Cardiac septum (tissue), 1 donor: ENCODE measurements around the gene TACC2. TPM values are rescaled to one million over a fixed set of nuclear protein-coding genes. Genes with fewer than 3 reads are reported as not detected.
A peak's percentile ranks its signal among the peaks of the same experiment; 100 is the strongest.
"Not testable (repeated sequence)": the region's sequence is repeated elsewhere in the genome, so short reads cannot be mapped to it uniquely, and the experiment has no call there.

Source experiments
- DNase-seq: peaks from one replicate; pipeline ENCODE4 v3.0.0-alpha.2; 2020; ENCODE audit warnings: low spot score
- intact Hi-C: fragments of 100-400 bp; cut with DNase I; formaldehyde crosslinking; loops from one replicate; pipeline ENCODE4 v1.14.0; 2022
- total RNA-seq: library from RNA; stranded (reverse); fragmentation: NEBNext Ultra II Directional; extraction: Animal tissue kit (Norgen Biotek cat#: 25700); gene quantifications from one replicate; pipeline ENCODE4 v1.2.1, GENCODE V29; 2021
- donor health status: DM: no; HTN: no; CAD: no.

The TACC2 gene
- total RNA-seq, 1 donor from 2014 or later, result 282 TPM

GRCh38 chr10:122102869-122103525, 114.0 kb downstream of the TACC2 start:
- no peak for DNase-seq
- intact Hi-C loops, result no loop called here

- no peak for DNase-seq
- intact Hi-C loops, result no loop called here
Measured at GRCh38 chr10:122103592-122103991, 114.6 kb downstream of the TACC2 start.

- peak; percentile 54 for DNase-seq
- intact Hi-C loops, result not testable (repeated sequence)
Measured at GRCh38 chr10:122108786-122109185, 119.8 kb downstream of the TACC2 start.

- no peak for DNase-seq
- intact Hi-C loops, result loop anchor here (1.0 to 10.0 kb wide), 3 partner anchors 58 to 187 kb away; partner anchors contain the start of genes ATE1 and NSMCE4A
Measured at GRCh38 chr10:122112021-122112616, 123.2 kb downstream of the TACC2 start.

GRCh38 chr10:122112625-122113160, 123.7 kb downstream of the TACC2 start:
- intact Hi-C loops, result loop anchor here (1.0 to 10.0 kb wide), 5 partner anchors 27 to 188 kb away; partner anchors contain the start of genes ATE1 and NSMCE4A
- peak; percentile 93 for DNase-seq

GRCh38 chr10:122113161-122113944, 124.4 kb downstream of the TACC2 start:
- intact Hi-C loops, result loop anchor here (1.0 to 10.0 kb wide), 4 partner anchors 26 to 189 kb away; partner anchors contain the start of genes ATE1 and NSMCE4A
- DNase-seq, result peak; percentile 84

GRCh38 chr10:122113945-122114747, 125.2 kb downstream of the TACC2 start:
- DNase-seq, result no peak
- intact Hi-C loops, result loop anchor here (1.0 to 10.0 kb wide), 5 partner anchors 15 to 189 kb away; partner anchors contain the start of genes ATE1 and NSMCE4A

GRCh38 chr10:122115874-122116273, 126.9 kb downstream of the TACC2 start:
- DNase-seq, result no peak
- intact Hi-C loops, result loop anchor here (2.0 to 10.0 kb wide), 2 partner anchors 13 to 191 kb away; partner anchors contain the start of gene ATE1

GRCh38 chr10:122116331-122116730, 127.4 kb downstream of the TACC2 start:
- intact Hi-C loops, result loop anchor here (10.0 kb wide), 1 partner anchor 192 kb away; the partner anchor contains the start of gene ATE1

GRCh38 chr10:122117475-122117874, 128.5 kb downstream of the TACC2 start:
- intact Hi-C loops, result loop anchor here (10.0 kb wide), 1 partner anchor 193 kb away; the partner anchor contains the start of gene ATE1
- no peak for DNase-seq

More at GRCh38 chr10:122116331-122116730, 127.4 kb downstream of the TACC2 start:
- DNase-seq, result no peak

- intact Hi-C loops, result no loop called here
- DNase-seq, result no peak
Measured at GRCh38 chr10:122120008-122120744, 131.2 kb downstream of the TACC2 start.

GRCh38 chr10:122121059-122121458, 132.1 kb downstream of the TACC2 start:
- DNase-seq, result no peak
- intact Hi-C loops, result no loop called here

- intact Hi-C loops, result no loop called here
- no peak for DNase-seq
Measured at GRCh38 chr10:122122493-122122892, 133.5 kb downstream of the TACC2 start.

- intact Hi-C loops, result no loop called here
- no peak for DNase-seq
Measured at GRCh38 chr10:122123186-122123585, 134.2 kb downstream of the TACC2 start.

GRCh38 chr10:122124342-122124741, 135.4 kb downstream of the TACC2 start:
- intact Hi-C loops, result no loop called here
- no peak for DNase-seq

- no peak for DNase-seq
- intact Hi-C loops, result no loop called here
Measured at GRCh38 chr10:122124808-122125207, 135.8 kb downstream of the TACC2 start.

GRCh38 chr10:122126763-122127659, 138.0 kb downstream of the TACC2 start:
- intact Hi-C loops, result no loop called here

More at GRCh38 chr10:122126763-122127659, 138.0 kb downstream of the TACC2 start:
- DNase-seq, result no peak
